Measurements from ENCODE around the gene CIP2A. TPM values are rescaled to one million over a fixed set of nuclear protein-coding genes. Genes with fewer than 3 reads are reported as not detected.

Gene CIP2A
- polyA plus RNA-seq, 3 donors, result 18.5 to 21.5 (median 20.4) TPM

DNA sequence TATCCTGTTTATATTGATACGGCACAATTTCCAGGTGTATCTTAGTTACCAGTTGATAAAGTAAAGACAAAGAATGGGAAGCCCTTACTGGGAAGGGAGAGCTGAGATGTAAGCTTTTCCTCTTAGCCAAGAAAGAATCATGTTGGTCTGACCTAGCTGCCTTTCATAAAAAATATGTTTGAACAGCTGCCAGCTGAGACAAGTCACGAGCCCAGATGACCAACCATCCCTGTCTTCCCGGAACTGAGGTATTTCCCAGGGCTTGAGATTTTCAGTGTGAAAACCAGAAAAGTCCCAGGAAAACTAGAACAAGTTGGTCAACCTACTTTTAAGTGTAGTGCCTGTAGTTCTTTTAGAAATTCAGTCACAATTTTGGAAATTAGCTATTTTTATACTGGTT lies 75.3 kb downstream of the CIP2A start:
- DNase-seq, result no peak

DNA sequence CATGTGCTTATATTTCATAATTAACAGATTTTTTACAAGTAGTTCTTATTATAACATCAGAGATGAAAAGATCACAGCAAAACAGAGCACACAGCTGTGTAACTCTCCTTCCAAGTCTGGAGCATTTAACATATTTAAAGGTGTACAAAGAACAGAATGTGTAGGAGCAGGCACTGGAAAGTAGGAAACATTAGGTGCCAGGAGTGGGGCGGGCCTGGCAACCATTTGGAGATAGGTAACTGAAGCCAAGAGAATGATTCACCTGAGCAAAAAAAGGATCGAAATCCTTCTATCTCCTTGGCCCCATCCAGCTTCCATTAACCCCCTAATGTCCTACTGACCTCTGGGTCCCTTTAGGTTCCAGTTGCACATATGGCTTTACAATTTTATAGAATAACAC lies 76.6 kb downstream of the CIP2A start:
- no peak for DNase-seq

DNA sequence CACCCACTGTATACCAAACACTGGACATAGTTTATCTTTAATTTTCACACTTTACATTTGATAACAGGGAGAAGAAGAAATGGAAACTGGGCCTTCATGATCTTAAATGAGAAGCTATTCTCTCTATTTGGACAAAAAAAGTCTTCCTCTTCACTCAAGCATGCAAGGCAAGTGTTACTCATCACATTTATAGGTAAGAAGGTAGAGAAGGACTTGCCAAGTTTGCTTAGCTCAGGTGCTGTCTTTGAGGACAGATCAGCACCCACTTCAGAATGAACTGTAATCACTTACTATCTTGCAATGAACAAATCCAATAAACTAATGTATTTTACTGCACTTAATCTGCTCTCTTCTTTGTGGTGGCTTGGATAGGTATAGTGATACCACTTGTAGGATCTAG lies 77.7 kb downstream of the CIP2A start:
- no peak for DNase-seq

DNA sequence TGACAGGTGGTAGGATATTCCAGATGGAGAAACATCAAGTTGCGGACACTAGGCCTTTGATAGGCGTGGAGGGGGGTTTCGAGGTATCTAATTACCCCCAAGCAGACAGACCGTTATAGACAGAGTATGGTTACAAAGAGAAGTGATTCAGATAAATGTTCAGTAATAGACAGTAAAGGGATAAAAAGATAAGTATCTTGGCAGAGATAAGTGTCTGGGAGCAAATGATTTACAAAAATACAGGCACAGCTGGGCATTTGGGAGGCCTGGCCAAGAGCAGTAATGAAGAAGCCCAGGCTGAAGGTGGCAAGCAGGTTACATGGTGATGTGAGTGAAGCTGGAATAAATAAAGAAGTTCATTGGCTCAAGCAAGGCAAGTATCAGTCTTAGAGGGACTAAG lies 78.2 kb downstream of the CIP2A start:
- no peak for DNase-seq

DNA sequence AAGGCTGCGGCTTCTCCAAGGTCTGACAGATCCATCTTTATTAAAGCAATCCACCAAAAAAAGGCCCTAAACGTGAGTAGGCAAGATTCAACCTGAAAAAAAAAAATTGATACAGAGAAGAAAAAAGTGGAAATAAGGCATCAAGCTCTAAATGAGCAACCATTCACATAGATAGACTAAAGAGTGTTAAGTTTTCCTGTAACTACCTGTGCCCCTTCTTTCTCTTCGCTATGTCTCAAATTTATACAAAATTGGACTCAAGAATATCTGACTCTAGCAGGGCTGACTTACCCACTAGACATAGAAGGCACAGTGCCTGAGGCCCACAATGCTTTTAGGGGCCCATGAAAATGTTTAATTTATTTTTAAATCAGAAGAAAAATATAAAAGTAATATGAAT lies 78.7 kb downstream of the CIP2A start, which contains the start of gene MYH15:
Gene MYH15, minus strand, starts transcription at position 101 of the 400 bp plus-strand sequence. Its CDS starts 66 bp downstream, at position 35.
- no peak for DNase-seq

DNA sequence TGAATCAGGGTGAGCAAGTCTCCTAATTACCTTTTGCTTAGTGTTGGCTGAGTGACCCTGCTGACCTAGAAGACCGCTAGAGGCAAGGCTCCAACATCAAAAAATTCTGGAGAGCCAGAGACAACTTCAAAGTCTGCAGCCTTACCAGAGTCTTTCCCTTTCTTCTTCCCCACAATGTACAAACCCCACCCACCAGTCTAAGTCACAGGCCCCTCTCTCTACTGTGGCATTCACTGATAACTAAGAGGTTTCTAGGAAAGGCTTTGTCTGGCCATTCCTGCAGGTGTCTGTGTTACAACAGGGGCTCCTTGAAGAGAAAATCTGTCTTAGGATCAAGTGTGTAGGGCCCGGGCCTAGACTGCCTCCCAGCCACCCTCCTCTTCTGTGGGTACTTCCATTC lies 79.4 kb downstream of the CIP2A start:
- DNase-seq, result no peak

DNA sequence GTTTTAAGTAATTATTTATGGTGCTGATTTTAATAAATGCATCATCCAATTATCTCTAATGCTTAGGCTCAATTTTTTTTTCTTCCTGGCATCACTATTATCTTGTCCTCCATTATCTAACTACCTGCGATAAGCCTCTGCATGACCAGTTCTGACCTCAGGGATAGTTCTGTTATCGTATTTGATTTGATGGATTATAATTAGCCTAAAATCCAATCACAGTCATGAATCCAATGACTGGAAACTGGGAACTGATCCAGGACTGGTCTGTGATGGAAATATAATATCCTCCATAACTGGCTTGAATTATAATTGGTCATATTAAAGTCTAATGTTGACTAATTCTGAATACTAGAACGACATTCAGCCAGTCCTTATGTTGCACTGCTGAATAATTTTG lies 80.0 kb downstream of the CIP2A start:
- no peak for DNase-seq

DNA sequence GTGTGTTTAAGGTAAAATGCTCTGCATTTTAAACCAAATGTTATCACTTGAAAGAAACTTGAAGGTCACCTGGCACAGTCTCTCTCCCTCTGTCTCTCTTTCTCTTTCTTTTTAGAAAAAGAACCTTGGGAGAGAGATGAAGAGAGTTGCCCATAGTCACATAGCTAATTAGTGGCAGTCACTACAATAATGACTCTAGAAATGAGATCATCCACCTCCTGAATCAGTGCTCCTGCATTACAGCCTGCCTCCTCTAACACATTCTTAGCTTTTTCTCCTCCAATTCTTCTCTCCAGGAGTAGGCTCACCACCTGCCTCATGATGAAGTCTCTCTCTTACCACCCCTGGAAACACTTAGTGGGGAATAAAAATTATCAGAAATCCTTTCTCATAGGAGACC lies 81.3 kb downstream of the CIP2A start:
- no peak for DNase-seq

DNA sequence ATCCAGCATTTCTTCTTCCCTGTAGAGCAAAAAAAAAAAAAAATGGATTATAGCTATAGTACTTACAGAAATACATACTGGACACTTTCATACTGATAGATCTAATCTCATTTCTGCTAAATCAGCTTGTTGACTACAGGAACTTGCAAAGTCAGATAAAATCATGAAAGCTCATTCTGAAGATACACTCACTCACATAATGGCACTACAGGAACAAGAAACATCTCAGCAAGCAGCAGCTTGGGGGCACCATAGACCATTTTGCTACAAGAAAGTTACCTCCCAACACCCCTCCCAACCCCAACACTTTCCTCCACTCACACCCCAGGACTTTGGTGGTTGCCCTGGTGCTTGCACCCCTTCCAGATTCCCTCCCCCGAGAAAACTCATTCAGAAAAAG lies 83.4 kb downstream of the CIP2A start:
- DNase-seq, result no peak

DNA sequence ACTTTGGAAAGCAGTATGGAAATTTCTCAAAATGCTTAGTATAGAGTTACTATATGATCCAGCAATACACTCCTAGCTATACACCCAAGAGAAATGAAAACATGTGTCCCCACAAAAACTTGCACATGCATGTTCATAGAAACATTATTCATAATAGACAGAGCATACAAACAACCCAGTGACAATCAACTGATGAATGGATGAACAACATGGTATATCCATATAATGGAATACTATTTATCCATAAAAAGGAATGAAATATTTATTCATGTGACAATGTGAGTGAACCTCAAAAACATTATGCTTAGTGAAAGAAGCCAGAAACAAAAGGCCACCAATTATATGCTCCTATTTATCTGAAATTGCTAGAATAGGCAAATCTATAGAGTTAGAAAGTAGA lies 85.5 kb downstream of the CIP2A start:
- no peak for DNase-seq

DNA sequence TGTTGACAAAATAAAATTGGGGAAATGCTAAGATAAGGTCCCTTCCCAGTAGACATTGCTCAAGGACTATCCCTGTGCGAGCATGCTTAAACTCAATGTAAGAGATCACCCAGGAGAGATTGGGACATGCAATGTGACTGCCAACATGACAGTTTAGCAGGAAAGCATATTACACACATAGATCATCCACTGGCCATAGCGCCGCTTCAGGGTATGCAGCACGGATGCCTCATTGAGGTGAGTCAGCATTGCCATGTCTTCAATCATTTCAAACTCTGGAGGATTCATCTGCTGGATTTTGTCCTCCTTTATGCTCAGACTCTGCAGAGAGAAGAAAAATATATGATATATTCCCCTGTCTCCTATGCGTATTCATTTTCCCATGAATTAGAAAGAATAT lies 87.7 kb downstream of the CIP2A start:
- DNase-seq, result no peak

DNA sequence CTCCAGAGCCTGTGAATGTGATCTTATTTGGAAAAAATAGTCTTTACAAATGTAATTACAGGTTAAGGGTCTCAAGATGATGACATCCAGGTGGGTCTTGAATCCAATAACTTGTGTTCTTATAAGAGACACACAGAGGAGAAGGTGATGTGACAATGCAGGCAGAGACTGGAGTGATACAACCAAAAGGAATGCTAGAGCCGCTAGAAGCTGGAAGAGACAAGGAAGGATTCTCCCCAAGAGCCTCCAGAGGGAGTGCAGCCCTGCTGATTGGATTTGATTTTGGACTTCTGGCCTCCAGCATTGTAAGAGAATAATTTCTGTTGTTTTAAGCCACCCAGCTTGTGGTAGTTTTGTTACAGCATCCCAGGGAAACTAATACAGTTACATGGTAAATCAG lies 88.5 kb downstream of the CIP2A start:
- DNase-seq, result no peak

Other genes starting within 250 kb of the CIP2A start
- gene MYH15, start 78.8 kb downstream of the CIP2A start, polyA plus RNA-seq (ENCODE audit: insufficient read length in 3 of 3), result under 1 TPM; 0.27 to 0.55 (median 0.53) TPM
- gene DZIP3, start 284 bp upstream of the CIP2A start, polyA plus RNA-seq (ENCODE audit: insufficient read length in 3 of 3), result 10 to 100 TPM; 31.3 to 39.8 (median 35.4) TPM
- gene RETNLB, start 168.0 kb upstream of the CIP2A start, polyA plus RNA-seq (ENCODE audit: insufficient read length in 3 of 3), result not detected
- under 1 TPM in 1 of 3 donors, not detected in 2; 0.06 TPM for gene TRAT1, start 233.3 kb upstream of the CIP2A start, polyA plus RNA-seq (ENCODE audit: insufficient read length in 3 of 3)

All from renal pelvis (tissue), 4 donors.